GM21723 (cell line): ENCODE results near the gene RHOT2.

Experiments
- ATAC-seq: cut with Tn5 transposase; IDR thresholded peaks from one replicate; pipeline ENCODE4 v1.9.1; 2021; ENCODE audit warnings: mild to moderate bottlenecking, moderate library complexity; ENCODE audit not compliant: unreplicated experiment

The RHOT2 gene

DNA sequence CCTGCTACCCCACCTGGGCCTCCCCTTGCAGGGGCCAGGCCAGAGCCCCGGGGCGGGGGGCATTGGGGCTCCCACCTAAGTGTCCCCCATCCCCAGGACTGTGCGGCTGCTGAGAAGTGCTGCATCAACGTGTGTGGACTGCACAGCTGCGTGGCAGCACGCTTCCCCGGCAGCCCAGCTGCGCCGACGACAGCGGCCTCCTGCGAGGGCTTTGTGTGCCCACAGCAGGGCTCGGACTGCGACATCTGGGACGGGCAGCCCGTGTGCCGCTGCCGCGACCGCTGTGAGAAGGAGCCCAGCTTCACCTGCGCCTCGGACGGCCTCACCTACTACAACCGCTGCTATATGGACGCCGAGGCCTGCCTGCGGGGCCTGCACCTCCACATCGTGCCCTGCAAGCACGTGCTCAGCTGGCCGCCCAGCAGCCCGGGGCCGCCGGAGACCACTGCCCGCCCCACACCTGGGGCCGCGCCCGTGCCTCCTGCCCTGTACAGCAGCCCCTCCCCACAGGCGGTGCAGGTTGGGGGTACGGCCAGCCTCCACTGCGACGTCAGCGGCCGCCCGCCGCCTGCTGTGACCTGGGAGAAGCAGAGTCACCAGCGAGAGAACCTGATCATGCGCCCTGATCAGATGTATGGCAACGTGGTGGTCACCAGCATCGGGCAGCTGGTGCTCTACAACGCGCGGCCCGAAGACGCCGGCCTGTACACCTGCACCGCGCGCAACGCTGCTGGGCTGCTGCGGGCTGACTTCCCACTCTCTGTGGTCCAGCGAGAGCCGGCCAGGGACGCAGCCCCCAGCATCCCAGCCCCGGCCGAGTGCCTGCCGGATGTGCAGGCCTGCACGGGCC lies 35.2 kb upstream of the RHOT2 start:
- no peak for ATAC-seq

DNA sequence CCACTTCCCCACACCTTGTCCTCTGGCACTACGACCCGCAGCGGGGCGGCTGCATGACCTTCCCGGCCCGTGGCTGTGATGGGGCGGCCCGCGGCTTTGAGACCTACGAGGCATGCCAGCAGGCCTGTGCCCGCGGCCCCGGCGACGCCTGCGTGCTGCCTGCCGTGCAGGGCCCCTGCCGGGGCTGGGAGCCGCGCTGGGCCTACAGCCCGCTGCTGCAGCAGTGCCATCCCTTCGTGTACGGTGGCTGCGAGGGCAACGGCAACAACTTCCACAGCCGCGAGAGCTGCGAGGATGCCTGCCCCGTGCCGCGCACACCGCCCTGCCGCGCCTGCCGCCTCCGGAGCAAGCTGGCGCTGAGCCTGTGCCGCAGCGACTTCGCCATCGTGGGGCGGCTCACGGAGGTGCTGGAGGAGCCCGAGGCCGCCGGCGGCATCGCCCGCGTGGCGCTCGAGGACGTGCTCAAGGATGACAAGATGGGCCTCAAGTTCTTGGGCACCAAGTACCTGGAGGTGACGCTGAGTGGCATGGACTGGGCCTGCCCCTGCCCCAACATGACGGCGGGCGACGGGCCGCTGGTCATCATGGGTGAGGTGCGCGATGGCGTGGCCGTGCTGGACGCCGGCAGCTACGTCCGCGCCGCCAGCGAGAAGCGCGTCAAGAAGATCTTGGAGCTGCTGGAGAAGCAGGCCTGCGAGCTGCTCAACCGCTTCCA lies 34.4 kb upstream of the RHOT2 start:
- no peak for ATAC-seq

DNA sequence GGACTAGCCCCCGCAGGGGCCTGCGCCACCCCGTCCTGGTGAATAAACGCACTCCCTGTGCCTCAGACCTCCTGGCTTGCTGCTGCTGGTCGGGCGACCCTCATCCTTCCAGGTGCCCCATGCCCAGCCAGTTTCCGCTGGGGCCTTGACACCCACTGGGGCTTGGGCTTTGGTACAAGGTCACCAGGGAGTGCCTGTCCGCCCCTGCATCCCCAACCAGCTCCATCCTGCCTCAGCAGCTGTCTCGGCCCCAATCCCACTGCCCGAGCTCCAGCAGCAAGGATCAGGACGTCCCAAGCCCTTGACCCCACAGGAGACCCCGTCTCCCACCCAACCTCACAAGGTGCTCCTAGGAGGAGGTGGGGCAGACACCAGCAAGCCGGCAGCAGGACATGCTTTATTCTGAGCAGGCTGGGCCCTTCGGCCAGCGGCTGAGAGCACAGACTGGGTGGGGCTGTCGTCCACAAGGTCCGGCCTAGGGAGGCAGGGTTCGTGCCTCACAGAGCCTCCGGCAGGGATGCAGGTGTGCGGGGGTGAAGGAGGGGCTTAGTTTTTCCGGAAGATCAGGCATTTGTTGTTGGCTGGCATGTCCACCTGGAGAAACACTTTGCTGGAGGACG lies 33.8 kb upstream of the RHOT2 start:
- ATAC-seq, result no peak

DNA sequence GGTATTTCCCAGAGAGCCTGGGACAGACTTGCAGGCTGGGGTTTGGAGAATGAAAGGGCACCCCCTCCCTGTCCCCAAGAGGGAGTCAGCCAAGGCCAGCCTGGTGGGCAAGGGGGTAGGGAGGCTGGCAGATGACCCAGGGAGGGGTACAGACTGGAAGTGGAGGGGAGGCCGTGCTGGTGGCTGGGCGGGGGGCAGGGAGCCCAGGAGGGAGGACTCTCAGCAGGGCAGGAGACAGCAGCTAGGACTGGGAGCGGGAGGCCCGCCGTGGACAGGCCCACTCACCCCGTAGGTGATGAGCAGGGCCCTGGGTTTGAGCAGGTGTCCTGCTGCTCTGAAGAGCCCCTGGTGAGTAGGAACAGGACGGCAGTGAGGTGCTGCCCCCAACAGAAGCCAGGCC lies 32.9 kb upstream of the RHOT2 start:
- no peak for ATAC-seq

DNA sequence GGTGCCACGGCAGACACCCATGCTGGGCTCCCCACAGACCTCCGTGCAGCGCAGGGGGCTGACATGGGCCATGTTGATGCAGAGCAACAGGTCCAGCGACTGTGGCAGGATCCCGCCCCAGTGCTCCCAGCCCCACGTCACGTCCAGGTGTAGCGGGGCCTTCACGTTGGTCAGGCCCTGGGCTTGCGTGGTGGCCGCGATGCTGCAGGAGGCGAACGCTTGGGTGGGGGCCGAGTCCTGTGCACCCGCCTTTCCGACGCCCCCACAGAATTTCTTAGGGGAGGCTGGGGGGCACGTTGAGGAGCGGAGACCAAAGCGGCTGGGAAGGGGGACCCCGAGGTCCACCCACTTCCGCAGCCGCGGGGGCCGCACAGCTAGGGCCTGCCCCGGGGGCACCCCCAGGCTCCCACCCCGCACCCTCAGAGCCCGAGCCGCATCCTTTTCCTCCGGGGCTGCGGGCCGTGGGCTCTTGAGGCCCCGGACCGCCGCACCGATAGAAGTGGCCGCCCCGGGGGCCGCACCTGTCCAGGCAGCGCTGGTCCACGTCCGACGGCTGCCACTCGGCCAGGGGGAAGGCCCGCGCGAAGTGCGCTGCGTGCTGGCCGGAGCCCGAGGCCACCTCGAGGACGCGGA lies 32.2 kb upstream of the RHOT2 start:
- no peak for ATAC-seq

DNA sequence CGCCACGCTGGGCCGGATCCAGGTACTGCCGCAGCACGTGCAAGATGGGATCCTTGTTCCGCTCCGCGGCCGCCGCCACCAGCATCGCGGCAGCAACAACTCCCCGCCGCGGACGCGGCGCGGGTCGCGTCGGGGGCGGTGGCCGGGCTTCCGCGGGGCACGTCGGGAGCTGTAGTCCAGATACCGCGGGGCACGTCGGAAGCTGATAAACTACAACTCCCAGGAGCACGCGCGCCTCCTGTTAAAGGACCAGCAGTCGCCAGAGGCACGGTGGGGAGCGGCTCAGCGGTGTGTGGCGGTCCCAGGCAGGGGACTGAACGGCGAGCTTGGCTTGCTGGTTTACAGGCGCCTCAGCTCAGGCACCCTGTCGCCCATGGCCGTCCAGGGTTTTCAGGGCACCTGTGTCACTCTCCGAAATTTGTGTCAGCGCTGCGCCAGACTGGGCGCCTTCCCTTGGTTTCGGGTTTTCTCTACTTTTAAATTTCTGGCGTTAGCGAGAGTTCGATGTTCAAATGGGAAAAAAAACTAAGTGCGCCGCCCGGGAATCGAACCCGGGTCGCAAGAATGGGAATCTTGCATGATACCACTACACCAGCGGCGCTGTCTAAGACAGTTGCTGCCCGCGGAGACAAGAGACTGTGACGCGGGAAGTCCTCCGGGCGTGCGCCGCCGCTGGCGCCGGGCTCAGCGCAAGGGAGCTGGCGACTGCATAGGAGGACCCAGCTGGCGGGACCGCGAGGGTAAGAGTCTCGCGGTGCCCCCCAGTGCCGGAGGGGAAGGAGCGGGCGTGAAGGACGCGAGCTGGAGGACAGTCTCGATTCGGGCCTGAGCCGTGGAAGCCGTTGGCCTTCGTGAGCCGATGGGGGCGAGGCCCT lies 31.5 kb upstream of the RHOT2 start, which contains the start of gene METTL26:
METTL26 (minus strand) TSS at position 100 of the 875 bp plus-strand sequence; CDS start at position 85, 15 bp downstream.
- ATAC-seq, result peak; percentile 70

DNA sequence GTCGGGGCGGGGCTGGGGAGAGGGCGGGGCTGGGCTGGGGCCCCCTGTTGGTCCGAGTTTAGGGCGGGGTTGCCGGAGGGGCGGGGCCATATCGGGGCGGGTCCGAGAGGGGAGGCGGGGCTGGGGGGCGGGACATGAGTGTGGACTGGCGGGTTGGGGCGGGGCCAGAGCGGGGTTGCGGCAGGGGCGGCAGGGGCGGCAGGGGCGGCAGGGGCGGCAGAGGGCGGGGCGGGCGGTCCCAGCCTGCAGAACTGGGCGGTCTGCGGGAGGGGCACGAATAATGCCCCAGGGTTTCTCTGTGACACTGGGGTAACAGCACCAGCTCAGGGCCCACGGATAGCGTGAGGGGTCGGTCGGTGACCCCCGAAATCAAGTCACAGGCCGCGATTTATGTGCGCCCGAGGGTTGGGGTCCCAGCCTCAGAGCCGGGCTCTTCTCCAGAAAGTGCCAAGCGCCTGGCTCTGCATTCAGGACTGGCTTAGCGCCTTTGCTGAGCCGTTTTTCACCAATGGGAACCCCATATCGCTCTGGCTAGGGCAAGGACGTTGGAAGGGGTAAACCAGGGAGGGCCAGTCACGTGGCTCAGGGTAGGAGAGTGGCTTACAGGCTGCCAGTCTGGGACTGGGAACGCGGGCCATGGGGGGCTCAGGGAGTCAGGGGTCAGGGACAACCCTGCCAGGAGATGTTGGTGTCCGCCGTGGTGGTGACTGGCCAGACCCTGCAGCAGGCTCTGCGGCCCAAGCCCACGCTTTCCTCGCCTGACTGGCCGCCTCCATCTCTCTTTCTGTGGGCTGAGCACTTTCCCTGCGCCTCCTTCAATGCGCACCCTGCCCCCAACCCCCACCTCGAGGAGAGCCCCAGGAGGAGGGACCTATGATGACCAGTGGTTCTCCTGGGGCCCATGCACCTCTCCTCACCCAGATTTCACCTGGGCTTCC lies 30.6 kb upstream of the RHOT2 start:
- no peak for ATAC-seq

DNA sequence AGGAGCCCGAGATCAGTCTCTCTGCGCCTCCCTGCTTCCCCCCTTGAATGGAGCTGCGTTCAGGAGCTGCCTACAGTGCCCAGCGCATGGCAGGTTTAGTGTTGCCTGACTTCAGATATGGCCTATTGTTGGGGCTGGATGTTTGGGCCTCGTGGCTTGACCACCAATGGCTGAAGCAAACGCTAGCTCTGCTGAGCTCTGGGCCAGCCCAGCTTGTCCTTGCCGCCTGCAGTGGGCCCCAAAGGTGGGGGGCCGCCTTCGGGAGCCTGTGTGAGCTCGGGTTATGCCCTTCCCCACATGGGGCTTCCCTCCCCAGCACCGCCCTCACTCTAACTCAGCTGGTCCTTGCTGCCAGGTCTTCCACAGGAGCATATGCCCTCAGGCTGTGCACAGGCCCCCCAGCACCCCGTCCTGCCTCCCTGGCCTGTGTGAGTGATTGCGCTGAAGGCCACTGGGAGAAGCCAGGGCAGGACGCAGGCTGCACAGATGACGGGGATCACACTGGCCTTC lies 29.8 kb upstream of the RHOT2 start:
- ATAC-seq, result no peak

DNA sequence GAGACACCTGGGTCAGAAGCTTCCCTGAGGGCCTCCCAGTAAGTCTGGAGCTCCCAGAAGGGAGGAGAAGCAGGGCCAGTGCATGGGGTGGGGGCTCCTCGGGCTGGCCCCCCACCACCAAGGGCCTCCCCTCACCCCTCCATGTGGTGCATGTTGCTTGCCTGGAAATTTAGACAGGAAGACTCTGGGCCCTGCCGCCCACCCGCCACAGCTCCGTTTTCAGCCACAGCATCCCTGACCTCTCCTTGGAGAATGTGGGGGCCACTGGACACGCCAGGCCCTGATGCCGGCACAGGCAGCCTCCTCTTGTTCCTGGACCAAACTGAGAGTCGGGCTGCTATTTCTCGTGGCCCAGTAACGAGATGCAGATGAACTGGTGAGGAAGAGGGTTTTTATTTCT lies 29.1 kb upstream of the RHOT2 start:
- no peak for ATAC-seq

DNA sequence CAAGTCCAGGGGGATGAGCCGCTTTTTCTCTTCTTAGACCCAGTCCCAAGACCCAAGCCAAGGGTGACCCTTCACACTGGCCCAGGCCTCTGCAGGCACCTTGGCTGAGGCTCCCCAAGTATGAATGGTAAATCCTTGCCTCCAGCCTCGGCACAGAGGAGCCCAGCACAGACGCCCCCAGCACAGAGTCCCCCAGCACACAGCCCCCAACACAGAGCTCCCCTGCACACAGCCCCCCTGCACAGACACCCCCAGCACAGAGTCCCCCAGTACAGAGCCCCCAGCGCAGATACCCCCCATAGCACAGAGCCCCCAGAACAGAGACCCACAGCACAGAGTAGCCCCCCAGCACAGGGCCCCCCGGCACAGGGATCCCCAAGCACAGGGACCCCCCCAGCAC lies 27.3 kb upstream of the RHOT2 start:
- no peak for ATAC-seq

DNA sequence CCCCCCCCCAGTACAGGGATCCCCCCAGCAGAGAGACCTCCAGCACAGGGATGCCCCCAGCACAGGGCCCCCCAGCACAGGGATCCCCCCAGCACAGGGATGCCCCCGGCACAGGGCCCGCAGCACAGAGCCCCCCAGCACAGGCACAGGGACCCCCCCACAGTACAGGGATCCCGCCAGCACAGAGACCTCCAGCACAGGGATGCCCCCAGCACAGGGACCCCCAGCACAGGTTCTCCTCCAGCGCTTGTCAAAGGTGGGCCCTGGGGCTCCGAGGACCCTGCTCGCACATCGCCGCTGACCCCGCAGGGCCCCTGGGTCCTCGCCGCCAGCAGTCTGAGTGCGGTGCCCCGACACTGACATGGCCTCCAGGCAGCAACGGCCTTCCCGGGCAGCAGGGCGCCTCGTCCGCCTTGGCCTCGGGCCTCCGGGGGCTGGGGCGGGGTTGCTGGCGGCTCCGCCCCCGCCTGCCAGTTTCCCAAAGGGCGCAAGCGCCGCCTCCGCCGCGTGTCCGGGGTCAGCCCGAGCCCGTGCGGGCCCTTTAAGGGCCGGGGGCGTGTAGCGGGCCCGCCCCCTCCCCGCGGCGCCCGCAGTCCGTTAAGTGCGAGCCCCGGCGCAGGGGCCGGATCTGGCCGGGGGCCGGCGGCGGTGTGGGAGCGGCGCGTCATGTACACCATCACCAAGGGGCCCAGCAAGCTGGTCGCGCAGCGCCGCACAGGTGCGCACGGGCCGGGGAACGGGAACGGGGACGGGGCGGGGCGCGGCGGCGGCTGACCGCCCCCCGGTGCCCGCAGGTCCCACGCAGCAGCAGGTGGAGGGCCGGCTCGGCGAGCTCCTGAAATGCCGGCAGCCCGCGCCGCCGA lies 26.4 kb upstream of the RHOT2 start, which contains the start of gene MCRIP2:
MCRIP2 (plus strand) TSS at position 503 of the 863 bp plus-strand sequence; CDS start at position 667, 164 bp downstream.
- peak; percentile 43 for ATAC-seq

DNA sequence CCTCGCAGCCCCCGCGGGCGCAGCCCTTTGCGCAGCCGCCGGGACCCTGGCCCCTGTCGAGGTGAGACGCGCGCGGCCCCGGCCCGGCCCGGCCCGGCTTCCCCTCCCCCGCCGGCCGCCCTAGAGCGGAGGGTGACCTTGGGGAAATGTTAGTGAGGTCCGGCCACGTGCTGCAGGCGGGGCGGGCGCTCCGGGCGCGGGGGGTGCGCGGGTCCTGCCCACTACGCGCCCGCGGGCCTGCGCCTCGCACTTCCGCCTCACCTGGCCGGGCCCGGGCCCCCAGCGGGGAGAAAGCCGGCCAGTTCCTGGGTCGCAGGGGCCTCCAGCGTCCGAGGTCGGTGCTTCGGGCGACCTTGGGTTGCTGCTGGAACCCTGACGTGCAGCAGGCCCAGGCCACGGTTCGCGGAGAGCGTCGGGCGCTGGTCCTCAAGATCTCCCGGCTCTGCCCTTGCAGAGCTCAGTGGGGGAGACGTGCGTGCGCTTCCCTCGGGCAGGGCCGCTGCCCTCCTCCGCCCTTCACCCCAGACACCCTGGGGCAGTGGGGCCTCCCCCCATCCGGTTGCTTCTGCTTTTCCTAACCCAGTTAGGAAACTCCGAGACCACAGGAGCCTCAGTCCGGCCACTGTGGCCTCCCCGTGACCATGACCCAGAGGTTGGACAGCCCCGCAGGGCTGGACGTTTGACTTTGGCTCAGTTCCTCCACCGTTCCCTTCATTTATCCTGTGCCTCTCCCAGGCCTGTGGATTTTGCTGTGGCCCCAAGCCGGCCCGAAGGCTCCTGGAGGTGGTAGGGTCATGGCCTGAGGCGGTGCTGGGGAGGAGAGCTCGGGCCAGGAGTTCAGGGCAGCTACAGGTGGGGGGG lies 25.5 kb upstream of the RHOT2 start:
- ATAC-seq, result peak; percentile 34

DNA sequence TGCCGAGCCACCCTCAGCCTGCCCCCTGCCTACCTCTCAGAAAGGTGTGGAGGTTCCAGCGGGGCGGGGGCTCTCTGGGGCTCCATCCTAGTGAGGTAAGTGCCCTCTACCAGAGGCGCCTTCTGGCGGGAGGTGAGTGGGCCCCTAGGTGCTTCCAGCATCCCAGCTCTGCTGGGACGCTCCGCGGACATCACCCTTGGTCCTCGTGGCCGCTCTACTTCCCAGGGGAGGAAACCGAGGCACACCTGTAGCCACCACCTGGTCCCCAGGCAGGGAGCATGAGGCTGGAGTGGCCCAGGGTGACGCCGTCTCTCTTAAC lies 24.9 kb upstream of the RHOT2 start:
- no peak for ATAC-seq

DNA sequence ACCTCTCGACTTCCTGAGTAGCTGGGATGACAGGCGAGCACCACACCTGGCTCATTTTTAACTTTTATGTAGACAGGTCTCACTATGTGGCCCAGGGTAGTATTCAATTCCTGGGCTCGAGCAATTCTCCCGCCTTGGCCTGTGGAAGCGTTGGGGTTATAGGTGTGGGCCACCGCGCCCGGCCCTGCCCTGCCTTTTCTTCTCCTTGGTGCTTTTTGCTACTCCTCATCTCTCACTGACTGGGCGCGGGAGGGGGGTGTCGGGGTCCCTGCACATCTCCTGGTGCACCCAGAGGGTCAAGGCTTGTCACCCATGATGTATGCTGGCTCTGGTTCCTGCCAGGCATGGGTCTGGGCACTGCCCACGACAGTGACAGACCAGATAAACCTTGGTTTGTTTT lies 23.4 kb upstream of the RHOT2 start:
- ATAC-seq, result no peak

DNA sequence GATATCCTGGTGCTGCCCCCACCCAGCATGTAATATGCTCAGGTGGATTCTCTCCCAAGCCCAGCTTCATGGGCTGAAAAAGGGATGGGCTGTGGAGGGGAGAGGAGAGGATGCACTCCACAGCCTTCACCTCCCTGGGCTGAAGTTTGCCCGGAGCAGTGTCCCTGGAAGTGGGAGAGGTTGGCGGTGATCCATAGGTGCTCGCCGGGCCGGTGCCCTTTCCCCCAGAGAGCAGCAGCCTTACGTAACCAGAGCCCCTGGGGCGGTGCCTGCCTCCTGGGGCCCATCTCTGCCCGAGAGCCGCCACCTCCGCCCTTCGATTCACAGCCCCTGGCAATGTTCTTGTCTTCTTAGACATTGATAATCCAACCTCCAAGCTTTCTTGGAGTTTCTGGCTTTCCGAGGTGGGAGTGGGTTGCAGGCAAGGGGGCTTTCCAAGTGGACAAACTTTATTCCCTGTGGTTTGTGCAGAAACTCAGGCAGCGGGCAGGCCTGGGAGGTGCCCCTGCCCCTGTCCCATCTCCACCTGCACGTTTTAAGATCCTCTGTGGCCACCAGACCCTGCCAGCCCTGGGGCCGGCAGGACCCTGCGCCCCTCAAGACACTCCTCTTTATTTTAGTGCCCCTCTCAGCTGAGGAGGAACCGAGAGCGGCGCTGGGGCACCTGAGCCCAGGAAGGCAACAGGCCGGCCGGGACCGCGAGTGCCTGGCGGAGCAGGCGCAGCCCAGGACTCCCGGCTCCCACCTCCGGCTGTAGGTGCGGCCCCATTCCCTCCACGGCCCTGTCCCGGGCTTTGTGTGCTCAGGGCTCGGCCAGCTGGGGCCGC lies 21.9 kb upstream of the RHOT2 start:
- ATAC-seq, result no peak

DNA sequence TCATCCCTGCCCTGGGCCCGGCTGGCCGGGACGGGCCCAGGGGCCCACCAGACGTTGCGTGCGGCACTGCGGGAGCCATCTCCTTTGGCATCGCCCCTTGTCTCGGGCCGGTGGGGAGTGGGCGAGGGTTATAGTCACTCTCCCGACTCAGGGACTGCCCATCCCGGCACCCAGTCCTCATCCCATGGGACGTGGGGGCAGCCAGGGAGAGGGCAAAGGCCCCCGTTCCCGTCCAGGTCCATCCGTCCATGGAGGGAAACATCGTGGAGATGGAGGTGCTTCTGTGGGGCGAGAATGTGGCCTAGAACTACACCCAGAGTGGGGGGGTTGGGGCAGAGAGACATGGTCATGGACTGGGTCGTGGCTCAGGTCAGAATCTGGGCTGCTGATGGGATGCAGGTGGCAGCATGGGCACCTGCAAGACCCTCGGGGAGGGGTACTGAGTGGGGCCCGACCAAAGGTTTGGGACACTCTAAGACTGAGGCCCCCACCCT lies 21.2 kb upstream of the RHOT2 start:
- no peak for ATAC-seq
